Prostate gland (tissue), 2 donors: ENCODE results near the gene TRAM1L1. TPM values are rescaled to one million over a fixed set of nuclear protein-coding genes. Genes with fewer than 3 reads are reported as not detected.

Experiments used
- DNase-seq: peaks from one replicate; pipeline ENCODE4 v3.0.0-alpha.2; 2019; ENCODE audit warnings: low spot score
- H3K27ac ChIP-seq, 2 donors: fragments of 200-600 bp; sonication (generic); 2 replicates each; pipeline ENCODE4 v1.5.1; 2017 to 2019
- H3K27me3 ChIP-seq: fragments of 200-600 bp; sonication (generic); replicated peaks from 2 replicates; pipeline ENCODE4 v1.5.1; 2019; ENCODE audit not compliant: insufficient read depth
- H3K36me3 ChIP-seq, 2 donors: fragments of 200-600 bp; sonication (generic); 1 replicate in 1 of 2; 2 replicates in 1 of 2; pipeline versions ENCODE4 v1.5.1 to v1.8.1; 2017 to 2019
- H3K4me1 ChIP-seq: fragments of 200-600 bp; sonication (generic); replicated peaks from 2 replicates; pipeline ENCODE4 v1.5.1; 2019
- H3K4me3 ChIP-seq, 2 donors: fragments of 200-600 bp; sonication (generic); 2 replicates each; pipeline ENCODE4 v1.5.1; 2017 to 2019
- H3K9me3 ChIP-seq: fragments of 200-600 bp; sonication (generic); 2 replicates; pipeline ENCODE4 v1.5.1; 2017
- CTCF ChIP-seq, 4 experiments: fragments of 200-600 bp in 2 of 4; fragments of 450-650 bp in 2 of 4; sonication (generic) in 2 of 4; IDR thresholded peaks; 1 replicate in 3 of 4; 2 replicates in 1 of 4; pipeline ENCODE4 v1.5.1; 2016 to 2019; ENCODE audit warnings: antibody characterized with exemption in 4 of 4, mild to moderate bottlenecking in 2 of 4, moderate library complexity in 2 of 4
- POLR2A ChIP-seq: fragments of 450-650 bp; IDR thresholded peaks from one replicate; pipeline ENCODE4 v1.6.1; 2016; ENCODE audit warnings: antibody characterized with exemption, mild to moderate bottlenecking
- POLR2AphosphoS5 ChIP-seq: sonication (generic); formaldehyde crosslinking; IDR thresholded peaks from one replicate; pipeline ENCODE4 v1.6.1; 2017; ENCODE audit warnings: antibody characterized with exemption
- whole genome bisulfite sequencing: methylation state at CpG from one replicate; pipeline ENCODE4 v1.1.5; 2018; 5-methylcytosine and 5-hydroxymethylcytosine counted together
- intact Hi-C: fragments of 100-400 bp; cut with DNase I; formaldehyde crosslinking; loops from one replicate; pipeline ENCODE4 v1.14.2; 2022
- total RNA-seq, 2 donors: library from RNA; depleted of rRNA; stranded (reverse); fragments of >200 nt; gene quantifications; one replicate each; pipeline ENCODE4 v1.1.0, GENCODE V29; 2016

The TRAM1L1 gene
- total RNA-seq, 2 donors from 2014 or later, result 5.3 to 9.5 TPM

- 51% methylated on average over 2 of the region's 2 CpGs for WGBS
Observed at GRCh38 chr4:117077760-117078159, 7.6 kb downstream of the TRAM1L1 start.

GRCh38 chr4:117068120-117068519 is 17.3 kb downstream of the TRAM1L1 start:
- Histone ChIP-seq H3K36me3 (no peaks in the 10 kb centered on the region), H3K4me1 (no peaks in the 10 kb centered on the region), H3K4me3 (no peak overlapping the region), H3K27ac (no peak overlapping the region), H3K27me3 (no peaks in the 10 kb centered on the region), H3K9me3 (no peaks in the 10 kb centered on the region)
- TF ChIP-seq CTCF (IDR thresholded peaks at IDR 0.05) (no peak), POLR2A (no peak), POLR2AphosphoS5 (no peak)
- intact Hi-C loops, result no loop called here
- 85% methylated on average over 3 of the region's 3 CpGs for WGBS
- no peak for DNase-seq

More at GRCh38 chr4:117077760-117078159, 7.6 kb downstream of the TRAM1L1 start:
- no peak for TF ChIP-seq CTCF (IDR thresholded peaks at IDR 0.05)
- TF ChIP-seq POLR2AphosphoS5, result no peak
- TF ChIP-seq POLR2A, result no peak
- Histone ChIP-seq H3K9me3 (no peaks in the 10 kb centered on the region), H3K36me3 (no peaks in the 10 kb centered on the region), H3K27ac (no peak overlapping the region), H3K4me1 (no peaks in the 10 kb centered on the region), H3K4me3 (no peak overlapping the region), H3K27me3 (no peaks in the 10 kb centered on the region)
- intact Hi-C loops, result no loop called here
- DNase-seq, result no peak

GRCh38 chr4:117063961-117064696 is 21.2 kb downstream of the TRAM1L1 start:
- DNase-seq, result no peak
- 45% methylated on average over 2 of the region's 2 CpGs for WGBS

GRCh38 chr4:117042962-117043361 is 42.4 kb downstream of the TRAM1L1 start:
- no peaks in the 10 kb centered on the region for H3K4me1 ChIP-seq

More at GRCh38 chr4:117063961-117064696, 21.2 kb downstream of the TRAM1L1 start:
- Histone ChIP-seq H3K27ac (no peak overlapping the region), H3K36me3 (no peaks in the 10 kb centered on the region), H3K4me1 (no peaks in the 10 kb centered on the region), H3K27me3 (no peaks in the 10 kb centered on the region), H3K9me3 (no peaks in the 10 kb centered on the region), H3K4me3 (no peak overlapping the region)
- TF ChIP-seq POLR2AphosphoS5, result no peak
- no peak for TF ChIP-seq POLR2A
- no peak for TF ChIP-seq CTCF (IDR thresholded peaks at IDR 0.05)
- intact Hi-C loops, result no loop called here

More at GRCh38 chr4:117042962-117043361, 42.4 kb downstream of the TRAM1L1 start:
- Histone ChIP-seq H3K27ac (no peak overlapping the region), H3K9me3 (no peaks in the 10 kb centered on the region), H3K36me3 (no peaks in the 10 kb centered on the region), H3K4me3 (no peak overlapping the region), H3K27me3 (no peaks in the 10 kb centered on the region)
- WGBS, result 78% methylated on average over 5 of the region's 5 CpGs
- no peak for TF ChIP-seq CTCF (IDR thresholded peaks at IDR 0.05)
- no peak for TF ChIP-seq POLR2AphosphoS5
- no peak for TF ChIP-seq POLR2A
- DNase-seq, result no peak
- intact Hi-C loops, result no loop called here
